ENCODE results near the gene OTUB2.

OTUB2 gene

GRCh38 chr14:94087891-94088290 is 61.8 kb downstream of the OTUB2 start:
- TF ChIP-seq ZNF274 (IDR thresholded peaks at IDR 0.05; ENCODE audit: low read depth, low read length), result no peak
- H3K4me3 ChIP-seq (ENCODE audit: low read length), result no peak overlapping the region

- TF ChIP-seq ZNF274 (IDR thresholded peaks at IDR 0.05; ENCODE audit: low read depth, low read length), result no peak
- H3K4me3 ChIP-seq (ENCODE audit: low read length), result no peak overlapping the region
Observed at GRCh38 chr14:94088516-94088915, 62.4 kb downstream of the OTUB2 start.

GRCh38 chr14:94089479-94089878 is 63.3 kb downstream of the OTUB2 start:
- TF ChIP-seq ZNF274 (IDR thresholded peaks at IDR 0.05; ENCODE audit: low read depth, low read length), result no peak
- H3K4me3 ChIP-seq (ENCODE audit: low read length), result no peak overlapping the region

- TF ChIP-seq ZNF274 (IDR thresholded peaks at IDR 0.05; ENCODE audit: low read depth, low read length), result no peak
- no peak overlapping the region for H3K4me3 ChIP-seq (ENCODE audit: low read length)
Observed at GRCh38 chr14:94093418-94093817, 67.3 kb downstream of the OTUB2 start.

GRCh38 chr14:94097091-94097490 is 71.0 kb downstream of the OTUB2 start:
- no peak overlapping the region for H3K4me3 ChIP-seq (ENCODE audit: low read length)
- no peak for TF ChIP-seq ZNF274 (IDR thresholded peaks at IDR 0.05; ENCODE audit: low read depth, low read length)

Measured in GM08714 (cell line).